B cell (primary cell): ENCODE data around the gene ZDHHC14. TPM values are rescaled to one million over a fixed set of nuclear protein-coding genes. Genes with fewer than 3 reads are reported as not detected.
"Not testable (repeated sequence)": the region's sequence is repeated elsewhere in the genome, so short reads cannot be mapped to it uniquely, and the experiment has no call there.

Source experiments
- ATAC-seq: fragments of 200-7000 bp; cut with Tn5 transposase; one replicate; pipeline ENCODE4 v1.10.0; 2021; ENCODE audit warnings: low read depth, mild to moderate bottlenecking, moderate number of reproducible peaks, moderate library complexity
- CTCF ChIA-PET: fragments of 350-600 bp; sonication (Branson Sonifier 250); formaldehyde crosslinking; loops from one replicate; lab custom pipeline; 2021; ENCODE audit warnings: antibody characterized with exemption, inconsistent platforms; lab: Charles Lee
- POLR2A ChIA-PET: fragments of 350-600 bp; sonication (Branson Sonifier 250); formaldehyde crosslinking; loops from one replicate; lab custom pipeline; 2021; ENCODE audit warnings: antibody characterized with exemption; lab: Charles Lee
- DNase-seq: peaks from one replicate; pipeline ENCODE4 v3.0.0; 2013
- H2AFZ ChIP-seq: 2 replicates; pipeline ENCODE4 v1.6.1; 2012; ENCODE audit warnings: mild to moderate bottlenecking, low read depth, low read length; ENCODE audit not compliant: insufficient read depth, poor library complexity, severe bottlenecking
- H3K27ac ChIP-seq, 2 donors: 1 replicate in 1 of 2; 2 replicates in 1 of 2; pipeline ENCODE4 v1.5.1; 2012 to 2013; ENCODE audit warnings: low read length in 2 of 2, mild to moderate bottlenecking in 2 of 2, moderate library complexity in 1 of 2
- H3K27me3 ChIP-seq, 4 experiments: fragments of 200-600 bp in 1 of 4; sonication (generic) in 1 of 4; replicated peaks in 1 of 4; 1 replicate in 2 of 4; 2 replicates in 2 of 4; pipeline versions ENCODE4 v1.6.1 to v1.7.0; 2013 to 2016; ENCODE audit warnings: low read length in 3 of 4, mild to moderate bottlenecking in 2 of 4, mixed read lengths in 1 of 4, moderate library complexity in 1 of 4; ENCODE audit not compliant: insufficient read depth in 4 of 4, control insufficient read depth in 3 of 4; ENCODE audit errors: control extremely low read depth in 1 of 4
- H3K36me3 ChIP-seq, 2 experiments: replicated peaks in 1 of 2; 1 replicate in 1 of 2; 2 replicates in 1 of 2; pipeline versions ENCODE4 v1.6.1 to v1.7.1; 2013; ENCODE audit warnings: low read length in 1 of 2; ENCODE audit not compliant: insufficient read depth in 2 of 2, control insufficient read depth in 1 of 2; ENCODE audit errors: control extremely low read depth in 1 of 2, extremely low read depth in 1 of 2
- H3K4me1 ChIP-seq, 2 donors: fragments of 200-600 bp in 1 of 2; sonication (generic) in 1 of 2; 1 replicate in 1 of 2; 2 replicates in 1 of 2; pipeline versions ENCODE4 v1.5.1 to v1.6.1; 2013 to 2017; ENCODE audit warnings: low read length in 2 of 2; ENCODE audit not compliant: control insufficient read depth in 2 of 2, insufficient read depth in 2 of 2
- H3K4me2 ChIP-seq: replicated peaks from 2 replicates; pipeline ENCODE3; 2012; ENCODE audit warnings: mild to moderate bottlenecking, low read depth, low read length; ENCODE audit not compliant: poor library complexity, severe bottlenecking
- H3K4me3 ChIP-seq, 5 experiments: fragments of 200-600 bp in 1 of 5; sonication (generic) in 1 of 5; 1 replicate in 3 of 5; 2 replicates in 2 of 5; pipeline versions ENCODE4 v1.5.1 to v1.7.0; 2011 to 2016; ENCODE audit warnings: low read length in 4 of 5, mild to moderate bottlenecking in 4 of 5, low read depth in 2 of 5, control low read depth in 1 of 5, moderate library complexity in 1 of 5; ENCODE audit not compliant: insufficient read depth in 1 of 5; ENCODE audit errors: control extremely low read depth in 1 of 5, extremely low read depth in 1 of 5
- H3K79me2 ChIP-seq: fragments of 200-600 bp; sonication (generic); one replicate; pipeline ENCODE4 v1.6.0; 2016; ENCODE audit warnings: low read length; ENCODE audit not compliant: control insufficient read depth, insufficient read depth
- H3K9ac ChIP-seq: fragments of 200-600 bp; sonication (generic); 2 replicates; pipeline ENCODE4 v1.6.1; 2017; ENCODE audit warnings: mild to moderate bottlenecking, low read length, moderate library complexity
- H3K9me3 ChIP-seq, 3 donors: one replicate each; pipeline versions ENCODE4 v1.6.1 to v1.7.1; 2013; ENCODE audit warnings: low read length in 2 of 3; ENCODE audit not compliant: control insufficient read depth in 2 of 3, insufficient read depth in 1 of 3; ENCODE audit errors: control extremely low read depth in 1 of 3
- H4K20me1 ChIP-seq: 2 replicates; pipeline ENCODE4 v1.6.0; 2012; ENCODE audit warnings: mild to moderate bottlenecking, low read length; ENCODE audit not compliant: insufficient read depth, control insufficient read depth, poor library complexity, severe bottlenecking
- H3K27ac Mint-ChIP-seq: one replicate; pipeline ENCODE4 v1.8.0; 2021; ENCODE audit warnings: mixed read lengths
- H3K27me3 Mint-ChIP-seq: one replicate; pipeline ENCODE4 v1.8.0; 2021; ENCODE audit warnings: mixed read lengths
- H3K4me1 Mint-ChIP-seq: one replicate; pipeline ENCODE4 v1.8.0; 2021; ENCODE audit warnings: mixed read lengths
- H3K4me3 Mint-ChIP-seq: one replicate; pipeline ENCODE4 v1.8.0; 2021; ENCODE audit warnings: mixed read lengths
- H3K9me3 Mint-ChIP-seq: one replicate; pipeline ENCODE4 v1.8.0; 2022; ENCODE audit warnings: mixed read lengths; ENCODE audit not compliant: insufficient read depth
- CTCF ChIP-seq: fragments of 200-600 bp; IDR thresholded peaks from one replicate; pipeline ENCODE4 v1.8.0; 2022; ENCODE audit warnings: antibody characterized with exemption, mild to moderate bottlenecking
- EZH2 ChIP-seq: IDR thresholded peaks from 2 replicates; pipeline ENCODE4 v1.6.1; 2012; ENCODE audit warnings: borderline replicate concordance, low read depth, mild to moderate bottlenecking, moderate library complexity, low read length; ENCODE audit not compliant: insufficient read depth, poor library complexity, severe bottlenecking
- WGBS: methylation state at CpG from one replicate; pipeline ENCODE4 v1.1.5; 2013; ENCODE audit warnings: missing lambda C conversion rate; ENCODE audit not compliant: insufficient coverage; 5-methylcytosine and 5-hydroxymethylcytosine counted together
- intact Hi-C: fragments of 100-400 bp; cut with micrococcal nuclease; formaldehyde crosslinking; loops from one replicate; pipeline ENCODE4 v1.10.0; 2022
- polyA plus RNA-seq: library from polyadenylated mRNA; depleted of rRNA; stranded (reverse); fragments of >200 nt; gene quantifications from 2 replicates; pipeline ENCODE4 v1.2.3, GENCODE V29; 2012
- total RNA-seq, 2 donors: library from RNA; stranded (reverse); fragments of 120-200 nt in 1 of 2; gene quantifications; 1 replicate in 1 of 2; 2 replicates in 1 of 2; pipeline versions ENCODE4 v1.2.3 to v1.2.4, GENCODE V29; 2013 to 2022

Gene ZDHHC14
- total and polyA plus RNA-seq, 2 donors (not counting 1 experiment from before 2014, with no cell fraction given) = 8.8 to 50.4 TPM

- TF ChIP-seq CTCF (no peak), EZH2 (no peak)
- no peak overlapping the region for H3K4me3 Mint-ChIP-seq
- POLR2A ChIA-PET = no interaction called here
- Histone ChIP-seq H3K4me3 (no peak overlapping the region), H4K20me1 (no peaks in the 10 kb centered on the region), H3K27ac (no peak overlapping the region), H3K79me2 (no peaks in the 10 kb centered on the region), H3K4me1 (no peaks in the 10 kb centered on the region), H3K36me3 (no peaks in the 10 kb centered on the region), H3K9me3 (no peaks in the 10 kb centered on the region), H2AFZ (no peak overlapping the region), H3K9ac (no peak overlapping the region), H3K27me3 (no peaks in the 10 kb centered on the region), H3K4me2 (no peak overlapping the region)
- ATAC-seq (no peak), DNase-seq (no peak)
- 82% methylated on average over 6 of the region's 7 CpGs for WGBS
- H3K27ac Mint-ChIP-seq = no peak overlapping the region
- no peaks in the 10 kb centered on the region for H3K9me3 Mint-ChIP-seq
- peaks cover 24% of the 10 kb centered on the region for H3K27me3 Mint-ChIP-seq
- no peaks in the 10 kb centered on the region for H3K4me1 Mint-ChIP-seq
- intact Hi-C loops = no loop called here
- CTCF ChIA-PET = interaction anchor here (0.5 kb wide), 1 partner anchor 289 kb away, joined by 3 read pairs; no protein-coding TSS in a partner anchor
Observed at GRCh38 chr6:157689875-157690274, 308.9 kb downstream of the ZDHHC14 start.

- Histone ChIP-seq H3K9me3 (no peaks in the 10 kb centered on the region), H4K20me1 (no peaks in the 10 kb centered on the region), H3K4me3 (no peak overlapping the region), H3K36me3 (no peaks in the 10 kb centered on the region), H3K4me1 (no peaks in the 10 kb centered on the region), H3K27ac (no peak overlapping the region), H3K4me2 (no peak overlapping the region), H3K9ac (no peak overlapping the region), H2AFZ (no peak overlapping the region), H3K27me3 (no peaks in the 10 kb centered on the region), H3K79me2 (no peaks in the 10 kb centered on the region)
- no peak overlapping the region for H3K27ac Mint-ChIP-seq
- intact Hi-C loops = no loop called here
- no peak for ATAC-seq
- H3K4me1 Mint-ChIP-seq = no peaks in the 10 kb centered on the region
- peaks cover 24% of the 10 kb centered on the region for H3K27me3 Mint-ChIP-seq
- CTCF ChIA-PET = no interaction called here
- POLR2A ChIA-PET = interaction anchor here (0.6 kb wide), 1 partner anchor 531 kb away, joined by 4 read pairs; no protein-coding TSS in a partner anchor
- TF ChIP-seq CTCF = no peak
- no peak for TF ChIP-seq EZH2
- no peak for DNase-seq
- no peak overlapping the region for H3K4me3 Mint-ChIP-seq
- WGBS = 94% methylated on average over 13 of the region's 16 CpGs
- H3K9me3 Mint-ChIP-seq = no peaks in the 10 kb centered on the region
Observed at GRCh38 chr6:157690441-157691210, 309.6 kb downstream of the ZDHHC14 start.

- POLR2A ChIA-PET, H3K36me3 ChIP-seq, H3K9ac ChIP-seq, DNase-seq, H3K9me3 ChIP-seq, H3K79me2 ChIP-seq, H3K4me2 ChIP-seq, H3K9me3 Mint-ChIP-seq, H3K27me3 ChIP-seq, H3K4me1 Mint-ChIP-seq, H2AFZ ChIP-seq, H3K27ac Mint-ChIP-seq, H4K20me1 ChIP-seq, H3K4me1 ChIP-seq, intact Hi-C loops, ATAC-seq, H3K4me3 ChIP-seq, H3K4me3 Mint-ChIP-seq, CTCF ChIA-PET, H3K27ac ChIP-seq: not testable (repeated sequence)
- peaks cover 22% of the 10 kb centered on the region for H3K27me3 Mint-ChIP-seq
- 93% methylated on average over 9 of the region's 10 CpGs for WGBS
Observed at GRCh38 chr6:157691621-157692020, 310.6 kb downstream of the ZDHHC14 start.
